ENCODE results near the gene SLC25A21. TPM values are rescaled to one million over a fixed set of nuclear protein-coding genes. Genes with fewer than 3 reads are reported as not detected.

SLC25A21 gene
- total and polyA plus RNA-seq, 2 of the 13 experiments (the other 11 are each of a cell fraction or from before 2014, with no cell fraction given), result 1.9 to 2.9 TPM

DNA sequence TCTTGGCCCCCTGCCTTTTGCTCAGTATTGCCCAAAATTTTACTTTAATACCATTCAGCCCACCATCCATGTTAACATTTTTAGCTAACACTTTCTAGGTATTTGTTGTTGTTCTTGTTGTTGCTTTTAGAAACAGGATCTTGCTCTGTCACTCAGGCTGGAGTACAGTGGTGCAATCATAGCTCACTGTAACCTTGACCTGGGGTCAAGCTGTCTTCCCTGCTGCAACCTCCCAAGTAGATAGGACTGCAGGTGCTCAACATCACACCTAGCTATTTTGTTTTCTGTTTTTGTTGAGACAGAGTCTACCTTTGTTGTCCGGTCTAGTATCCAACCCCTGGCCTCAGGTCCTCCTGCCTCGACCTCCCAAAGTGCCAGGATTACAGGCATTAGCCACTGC, 29.3 kb upstream of the SLC25A21 start (continued):
- TF ChIP-seq, protein P1, sequence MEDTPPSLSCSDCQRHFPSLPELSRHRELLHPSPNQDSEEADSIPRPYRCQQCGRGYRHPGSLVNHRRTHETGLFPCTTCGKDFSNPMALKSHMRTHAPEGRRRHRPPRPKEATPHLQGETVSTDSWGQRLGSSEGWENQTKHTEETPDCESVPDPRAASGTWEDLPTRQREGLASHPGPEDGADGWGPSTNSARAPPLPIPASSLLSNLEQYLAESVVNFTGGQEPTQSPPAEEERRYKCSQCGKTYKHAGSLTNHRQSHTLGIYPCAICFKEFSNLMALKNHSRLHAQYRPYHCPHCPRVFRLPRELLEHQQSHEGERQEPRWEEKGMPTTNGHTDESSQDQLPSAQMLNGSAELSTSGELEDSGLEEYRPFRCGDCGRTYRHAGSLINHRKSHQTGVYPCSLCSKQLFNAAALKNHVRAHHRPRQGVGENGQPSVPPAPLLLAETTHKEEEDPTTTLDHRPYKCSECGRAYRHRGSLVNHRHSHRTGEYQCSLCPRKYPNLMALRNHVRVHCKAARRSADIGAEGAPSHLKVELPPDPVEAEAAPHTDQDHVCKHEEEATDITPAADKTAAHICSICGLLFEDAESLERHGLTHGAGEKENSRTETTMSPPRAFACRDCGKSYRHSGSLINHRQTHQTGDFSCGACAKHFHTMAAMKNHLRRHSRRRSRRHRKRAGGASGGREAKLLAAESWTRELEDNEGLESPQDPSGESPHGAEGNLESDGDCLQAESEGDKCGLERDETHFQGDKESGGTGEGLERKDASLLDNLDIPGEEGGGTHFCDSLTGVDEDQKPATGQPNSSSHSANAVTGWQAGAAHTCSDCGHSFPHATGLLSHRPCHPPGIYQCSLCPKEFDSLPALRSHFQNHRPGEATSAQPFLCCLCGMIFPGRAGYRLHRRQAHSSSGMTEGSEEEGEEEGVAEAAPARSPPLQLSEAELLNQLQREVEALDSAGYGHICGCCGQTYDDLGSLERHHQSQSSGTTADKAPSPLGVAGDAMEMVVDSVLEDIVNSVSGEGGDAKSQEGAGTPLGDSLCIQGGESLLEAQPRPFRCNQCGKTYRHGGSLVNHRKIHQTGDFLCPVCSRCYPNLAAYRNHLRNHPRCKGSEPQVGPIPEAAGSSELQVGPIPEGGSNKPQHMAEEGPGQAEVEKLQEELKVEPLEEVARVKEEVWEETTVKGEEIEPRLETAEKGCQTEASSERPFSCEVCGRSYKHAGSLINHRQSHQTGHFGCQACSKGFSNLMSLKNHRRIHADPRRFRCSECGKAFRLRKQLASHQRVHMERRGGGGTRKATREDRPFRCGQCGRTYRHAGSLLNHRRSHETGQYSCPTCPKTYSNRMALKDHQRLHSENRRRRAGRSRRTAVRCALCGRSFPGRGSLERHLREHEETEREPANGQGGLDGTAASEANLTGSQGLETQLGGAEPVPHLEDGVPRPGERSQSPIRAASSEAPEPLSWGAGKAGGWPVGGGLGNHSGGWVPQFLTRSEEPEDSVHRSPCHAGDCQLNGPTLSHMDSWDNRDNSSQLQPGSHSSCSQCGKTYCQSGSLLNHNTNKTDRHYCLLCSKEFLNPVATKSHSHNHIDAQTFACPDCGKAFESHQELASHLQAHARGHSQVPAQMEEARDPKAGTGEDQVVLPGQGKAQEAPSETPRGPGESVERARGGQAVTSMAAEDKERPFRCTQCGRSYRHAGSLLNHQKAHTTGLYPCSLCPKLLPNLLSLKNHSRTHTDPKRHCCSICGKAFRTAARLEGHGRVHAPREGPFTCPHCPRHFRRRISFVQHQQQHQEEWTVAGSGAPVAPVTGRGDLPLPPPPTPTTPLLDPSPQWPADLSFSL (CRISPR knock-in tag; IDR thresholded peaks at IDR 0.05), result no peak
- TF ChIP-seq SNAPC2 (CRISPR knock-in tag; IDR thresholded peaks at IDR 0.05) (no peak), PLRG1 (conservative IDR thresholded peaks at IDR 0.05) (no peak), GFI1 (CRISPR knock-in tag; IDR thresholded peaks at IDR 0.05; ENCODE audit: borderline replicate concordance) (no peak)
- TF ChIP-seq, protein P2, sequence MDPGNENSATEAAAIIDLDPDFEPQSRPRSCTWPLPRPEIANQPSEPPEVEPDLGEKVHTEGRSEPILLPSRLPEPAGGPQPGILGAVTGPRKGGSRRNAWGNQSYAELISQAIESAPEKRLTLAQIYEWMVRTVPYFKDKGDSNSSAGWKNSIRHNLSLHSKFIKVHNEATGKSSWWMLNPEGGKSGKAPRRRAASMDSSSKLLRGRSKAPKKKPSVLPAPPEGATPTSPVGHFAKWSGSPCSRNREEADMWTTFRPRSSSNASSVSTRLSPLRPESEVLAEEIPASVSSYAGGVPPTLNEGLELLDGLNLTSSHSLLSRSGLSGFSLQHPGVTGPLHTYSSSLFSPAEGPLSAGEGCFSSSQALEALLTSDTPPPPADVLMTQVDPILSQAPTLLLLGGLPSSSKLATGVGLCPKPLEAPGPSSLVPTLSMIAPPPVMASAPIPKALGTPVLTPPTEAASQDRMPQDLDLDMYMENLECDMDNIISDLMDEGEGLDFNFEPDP (CRISPR knock-in tag; conservative IDR thresholded peaks at IDR 0.05), result no peak
- TF ChIP-seq, protein P3, sequence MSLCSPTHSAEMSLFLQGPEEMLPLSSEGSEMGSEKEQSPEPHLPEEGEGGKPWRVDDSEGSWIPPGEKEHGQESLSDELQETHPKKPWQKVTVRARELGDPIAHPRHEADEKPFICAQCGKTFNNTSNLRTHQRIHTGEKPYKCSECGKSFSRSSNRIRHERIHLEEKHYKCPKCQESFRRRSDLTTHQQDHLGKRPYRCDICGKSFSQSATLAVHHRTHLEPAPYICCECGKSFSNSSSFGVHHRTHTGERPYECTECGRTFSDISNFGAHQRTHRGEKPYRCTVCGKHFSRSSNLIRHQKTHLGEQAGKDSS (CRISPR knock-in tag; IDR thresholded peaks at IDR 0.05; ENCODE audit: borderline replicate concordance, low read depth), result no peak
